M059J (cell line): Measurements from ENCODE around the gene CCL3. TPM values are rescaled to one million over a fixed set of nuclear protein-coding genes. Genes with fewer than 3 reads are reported as not detected.
"Not testable (repeated sequence)": the region's sequence is repeated elsewhere in the genome, so short reads cannot be mapped to it uniquely, and the experiment has no call there.

Experiments
- DNase-seq: peaks from one replicate; pipeline ENCODE4 v3.0.0-alpha.2; 2012; ENCODE audit warnings: low read depth
- total RNA-seq: library from RNA; depleted of rRNA; stranded (reverse); fragments of >200 nt; shearing (Covaris generic); gene quantifications from 2 replicates; pipeline ENCODE4 v1.2.3, GENCODE V29; 2014

The CCL3 gene
- total RNA-seq, 1 experiment from 2014 or later = not detected

DNA sequence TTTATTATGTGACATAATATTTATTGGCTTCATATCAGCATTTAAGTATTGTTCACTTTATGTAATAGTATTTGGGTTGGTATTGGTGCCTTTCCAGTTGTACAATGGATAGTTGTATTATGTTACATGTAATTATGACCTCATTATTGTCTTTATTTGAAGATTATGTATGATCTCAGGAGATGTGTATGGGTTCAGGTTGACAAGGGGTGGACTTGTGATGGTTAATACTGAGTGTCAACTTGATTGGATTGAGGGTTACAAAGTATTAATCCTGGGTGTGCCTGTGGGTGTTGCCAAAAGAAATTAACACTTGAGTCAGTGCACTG is 25.7 kb upstream of the CCL3 start:
- not testable (repeated sequence) for DNase-seq

DNA sequence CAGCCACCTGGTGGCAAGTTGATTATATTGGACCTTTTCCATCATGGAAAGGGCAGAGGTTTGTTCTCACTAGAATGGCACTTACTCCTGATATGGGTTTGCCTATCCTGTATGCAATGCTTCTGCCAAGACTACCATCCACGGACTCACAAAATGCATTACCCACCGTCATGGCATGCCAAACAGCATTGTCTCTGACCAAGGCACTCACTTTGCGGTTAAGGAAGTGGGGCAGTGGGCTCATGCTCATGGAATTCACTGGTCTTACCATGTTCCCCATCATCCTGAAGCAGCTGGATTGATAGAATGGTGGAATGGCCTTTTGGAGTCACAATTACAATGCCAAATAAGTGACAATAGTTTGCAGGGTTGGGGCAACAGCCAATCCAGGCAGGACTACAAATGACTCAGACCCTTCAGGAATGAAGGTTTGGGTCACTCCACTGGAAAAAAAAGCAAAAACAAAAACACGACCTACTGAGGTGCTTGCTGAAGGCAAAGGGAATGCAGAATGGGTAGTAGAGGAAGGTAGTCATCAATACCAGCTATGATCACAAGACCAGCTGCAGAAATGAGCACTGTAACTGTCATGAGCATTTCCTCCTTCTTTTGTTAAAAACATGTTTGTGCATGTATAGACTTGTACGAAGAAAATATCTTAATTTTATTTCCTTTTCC is 25.2 kb upstream of the CCL3 start:
- peak; percentile 83 for DNase-seq

- not testable (repeated sequence) for DNase-seq
Observed at GRCh38 chr17:36113131-36113530, 23.2 kb upstream of the CCL3 start.

DNA sequence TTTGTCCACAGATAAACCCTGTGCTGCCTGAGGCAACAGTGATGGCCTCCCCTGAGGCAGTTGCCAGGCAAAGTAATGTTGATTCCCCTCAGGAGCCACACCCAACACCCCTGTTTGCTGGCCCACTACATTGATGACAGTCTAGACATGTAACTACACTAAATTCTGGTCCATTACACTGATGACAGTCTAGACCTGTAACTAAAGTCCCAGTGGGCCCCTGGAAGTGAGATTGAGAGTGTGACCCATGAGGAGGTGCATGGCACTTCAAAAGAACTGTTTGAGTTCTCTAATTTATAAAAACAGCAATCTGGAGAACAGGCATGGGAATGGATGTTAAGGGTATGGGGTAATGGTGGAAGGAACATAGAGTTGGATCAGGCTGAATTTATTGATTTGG is 22.6 kb upstream of the CCL3 start:
- DNase-seq = no peak

GRCh38 chr17:36111068-36111490 is 21.1 kb upstream of the CCL3 start:
- no peak for DNase-seq

DNA sequence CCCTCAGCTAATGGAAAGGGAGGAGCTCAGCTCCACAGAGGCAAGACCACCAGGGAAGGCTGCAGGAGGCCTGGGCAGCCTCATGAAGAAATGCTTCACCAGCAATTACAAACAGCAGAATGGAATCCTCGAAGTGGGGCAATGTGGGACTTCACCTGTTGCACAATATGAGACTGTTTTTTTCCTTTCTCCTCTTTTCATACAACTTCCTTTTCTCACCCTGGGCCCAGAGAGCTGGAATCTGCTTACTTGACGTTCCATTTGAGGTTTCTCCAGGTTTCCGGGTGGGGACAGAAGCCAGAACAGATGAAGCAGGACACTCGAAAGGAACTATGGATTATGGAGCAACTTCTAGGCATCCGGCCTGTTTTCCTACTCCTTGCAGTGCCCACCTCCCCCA is 18.3 kb upstream of the CCL3 start:
- not testable (repeated sequence) for DNase-seq

DNA sequence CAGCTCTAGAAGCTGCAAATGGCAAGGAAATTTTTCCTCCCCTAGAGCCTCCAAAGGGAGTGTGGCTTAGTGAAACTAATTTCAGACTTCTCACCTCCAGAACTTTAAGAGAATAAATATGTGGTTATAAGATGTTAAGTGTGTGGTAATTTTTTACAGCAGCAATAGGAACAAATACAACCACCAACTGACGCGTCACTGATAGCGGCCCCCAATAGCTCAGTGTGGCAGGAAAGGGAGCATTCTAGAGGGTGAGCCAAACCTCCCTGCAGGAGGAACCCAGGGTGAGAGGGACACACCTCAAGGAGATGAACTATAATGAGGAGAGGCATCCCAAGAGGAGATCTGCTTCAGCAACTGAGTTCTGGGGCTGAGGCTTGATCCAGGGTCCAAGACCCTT is 17.7 kb upstream of the CCL3 start:
- DNase-seq = no peak

DNA sequence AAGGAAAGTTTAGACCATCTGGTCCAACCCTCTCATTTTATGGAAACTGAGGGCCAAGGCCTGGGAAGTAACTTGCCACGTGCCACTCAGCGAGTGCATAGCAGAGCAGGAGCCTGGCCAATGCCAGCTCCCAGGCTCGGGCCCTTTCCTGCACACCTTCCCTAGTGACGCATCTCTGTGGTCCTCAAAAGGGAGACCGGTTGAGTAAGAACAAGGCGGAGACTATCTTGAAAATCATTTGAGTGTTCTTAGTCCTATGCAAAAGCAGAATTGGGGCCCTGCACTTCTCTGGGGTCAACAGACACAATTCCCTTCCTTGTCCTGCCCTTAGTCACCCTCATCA is 16.5 kb upstream of the CCL3 start:
- DNase-seq = no peak

GRCh38 chr17:36105781-36106492 is 16.0 kb upstream of the CCL3 start:
- DNase-seq = no peak

DNA sequence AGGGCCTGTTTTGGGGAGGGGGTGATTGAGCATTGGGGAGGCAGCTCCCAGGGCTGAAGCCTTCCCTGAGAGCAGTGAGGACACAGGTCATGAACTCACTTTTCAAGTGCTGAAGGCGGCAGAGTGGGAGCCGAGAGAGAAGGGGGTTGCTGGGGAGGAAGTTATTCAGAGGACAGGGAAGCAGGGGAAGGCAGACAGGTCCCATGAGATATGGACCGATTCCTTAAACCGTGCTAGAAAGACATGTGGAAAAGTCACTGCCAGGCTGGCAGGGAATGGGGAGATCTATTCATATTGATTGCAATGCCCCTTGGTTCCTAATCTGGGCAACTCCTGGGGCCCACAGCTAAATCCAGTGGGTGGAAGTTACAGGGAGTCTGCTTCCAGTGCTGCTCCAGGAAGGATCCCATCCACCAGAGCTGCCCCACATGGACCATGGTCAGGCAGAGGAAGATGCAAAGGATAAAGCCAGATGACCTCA is 14.8 kb upstream of the CCL3 start:
- no peak for DNase-seq

DNA sequence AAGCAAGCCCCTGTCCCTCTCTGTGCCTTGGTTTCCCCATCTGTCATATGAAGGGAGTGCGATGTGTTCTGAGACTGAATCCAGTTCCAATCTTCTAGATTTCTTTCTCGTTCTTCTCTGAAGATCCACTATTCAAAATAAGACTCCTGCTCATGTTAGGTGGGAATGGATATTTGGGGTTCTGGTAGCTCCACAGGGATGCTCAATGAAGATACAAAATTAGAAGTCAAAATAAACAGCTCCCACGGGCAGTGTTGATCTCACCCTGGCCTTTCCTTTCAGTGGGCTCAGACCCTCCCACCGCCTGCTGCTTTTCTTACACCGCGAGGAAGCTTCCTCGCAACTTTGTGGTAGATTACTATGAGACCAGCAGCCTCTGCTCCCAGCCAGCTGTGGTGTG is 14.3 kb upstream of the CCL3 start:
- DNase-seq = not testable (repeated sequence)

DNA sequence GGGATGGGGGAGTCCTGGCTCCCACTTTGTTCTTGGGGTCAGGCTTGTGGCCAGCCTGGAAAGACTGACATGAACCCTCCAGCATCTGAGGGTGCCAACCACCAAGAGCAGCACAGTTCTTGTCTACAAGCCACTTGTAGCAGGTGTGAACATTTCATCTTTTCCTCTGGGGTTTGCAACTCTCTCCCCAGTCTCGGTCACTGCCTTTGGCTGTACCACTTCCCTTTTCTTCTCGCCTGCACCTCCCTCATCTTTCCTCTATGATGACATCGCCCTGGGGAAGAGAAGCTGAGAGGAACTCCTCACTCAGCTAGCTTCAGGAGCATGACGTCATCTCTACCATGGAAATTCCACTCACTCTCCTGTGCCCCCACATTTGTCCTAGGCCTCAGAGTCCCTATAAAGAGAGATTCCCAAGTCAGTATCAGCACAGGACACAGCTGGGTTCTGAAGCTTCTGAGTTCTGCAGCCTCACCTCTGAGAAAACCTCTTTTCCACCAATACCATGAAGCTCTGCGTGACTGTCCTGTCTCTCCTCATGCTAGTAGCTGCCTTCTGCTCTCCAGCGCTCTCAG is 13.5 kb upstream of the CCL3 start, which contains the start of gene CCL4:
Gene CCL4, plus strand, starts transcription at position 427 of the 575 bp plus-strand sequence. Its CDS starts 79 bp downstream, at position 506.
- not testable (repeated sequence) for DNase-seq

GRCh38 chr17:36099004-36099403 is 9.1 kb upstream of the CCL3 start:
- not testable (repeated sequence) for DNase-seq

GRCh38 chr17:36095992-36096391 is 6.0 kb upstream of the CCL3 start:
- peak; percentile 9 for DNase-seq

GRCh38 chr17:36094746-36095145 is 4.8 kb upstream of the CCL3 start:
- no peak for DNase-seq

DNA sequence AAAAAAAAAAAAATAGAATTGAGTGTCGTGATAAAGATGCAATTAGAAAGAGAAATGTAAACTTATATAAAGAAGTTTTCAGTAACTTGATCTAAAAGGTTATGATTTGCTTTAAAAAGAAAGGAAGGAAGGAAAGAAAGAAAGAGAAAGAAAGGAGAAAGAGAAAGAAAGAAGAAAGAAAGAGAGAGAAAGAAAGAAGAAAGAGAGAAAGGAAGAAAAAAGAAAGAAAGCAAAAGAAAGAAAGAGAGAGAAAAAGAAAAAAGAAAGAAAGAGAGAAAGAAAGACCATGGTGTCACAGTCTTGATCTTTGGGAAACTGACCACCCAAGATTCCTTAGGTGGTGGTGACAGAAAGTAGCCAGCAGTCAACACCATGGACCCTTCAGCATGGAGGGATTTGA is 4.3 kb upstream of the CCL3 start:
- no peak for DNase-seq

DNA sequence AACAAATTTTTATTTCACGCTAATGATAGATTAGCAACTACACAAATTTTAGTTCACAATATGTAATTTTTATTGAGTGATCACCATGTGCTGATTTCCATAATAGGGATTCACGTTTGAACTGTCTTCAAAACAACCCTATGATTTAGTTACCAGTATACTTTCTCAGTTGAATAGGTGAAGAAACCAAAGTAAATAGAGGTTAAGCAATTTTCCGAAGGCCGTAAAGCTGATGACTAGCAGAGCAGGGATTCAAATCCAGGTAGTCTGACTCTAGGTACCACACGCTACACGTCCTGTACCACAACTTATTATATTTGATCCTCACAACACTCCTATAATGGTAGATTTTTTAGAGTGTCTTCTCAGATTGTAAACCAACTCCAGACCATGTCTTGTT is 2.8 kb upstream of the CCL3 start:
- not testable (repeated sequence) for DNase-seq

DNA sequence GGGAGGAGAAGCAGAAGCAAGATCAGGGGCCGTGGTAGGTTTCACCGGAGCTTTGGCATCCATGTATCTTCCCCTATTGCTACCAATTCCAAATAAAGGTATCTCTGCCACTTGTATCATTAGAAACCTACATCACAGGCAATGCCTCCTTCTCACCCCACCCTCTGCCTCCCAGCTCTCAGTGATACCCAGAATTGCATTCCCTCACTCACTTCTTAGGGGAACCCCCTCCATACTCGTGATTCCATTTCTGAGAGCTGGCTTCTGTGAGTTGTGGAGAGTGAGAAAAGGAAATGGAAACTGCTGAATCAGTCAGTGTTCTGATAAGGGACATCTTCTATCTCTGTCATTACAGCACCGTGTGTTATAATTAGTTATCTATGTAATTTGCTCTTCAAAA is 2.3 kb upstream of the CCL3 start:
- no peak for DNase-seq

DNA sequence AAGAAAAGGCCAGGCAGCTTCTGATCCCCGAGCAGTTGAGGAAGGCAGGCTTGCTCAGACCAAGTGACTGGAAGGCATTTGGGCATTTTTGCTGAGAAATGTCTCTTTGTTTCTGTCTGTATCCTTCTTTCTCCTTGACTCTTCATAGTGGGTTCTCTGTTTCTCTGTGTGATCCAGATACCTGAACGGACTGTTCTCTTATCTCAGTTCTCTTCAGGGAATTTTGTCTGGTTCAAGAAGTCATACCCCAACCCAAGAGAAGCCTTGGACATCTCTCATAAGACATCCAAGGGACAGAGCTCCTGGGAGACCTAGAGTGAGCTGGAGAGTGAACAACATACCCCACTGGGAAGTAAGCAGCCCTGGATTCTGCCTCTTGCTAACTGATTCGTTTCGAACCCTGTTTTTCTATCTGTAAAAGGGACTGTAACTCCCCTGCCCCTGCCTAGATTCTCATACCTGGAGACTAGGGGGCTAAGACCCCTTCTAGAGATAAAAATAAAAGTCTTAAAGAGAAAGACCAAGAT is 541 bp downstream of the CCL3 start:
- DNase-seq = no peak

- DNase-seq = no peak
Observed at GRCh38 chr17:36088670-36089338, 1.1 kb downstream of the CCL3 start.

DNA sequence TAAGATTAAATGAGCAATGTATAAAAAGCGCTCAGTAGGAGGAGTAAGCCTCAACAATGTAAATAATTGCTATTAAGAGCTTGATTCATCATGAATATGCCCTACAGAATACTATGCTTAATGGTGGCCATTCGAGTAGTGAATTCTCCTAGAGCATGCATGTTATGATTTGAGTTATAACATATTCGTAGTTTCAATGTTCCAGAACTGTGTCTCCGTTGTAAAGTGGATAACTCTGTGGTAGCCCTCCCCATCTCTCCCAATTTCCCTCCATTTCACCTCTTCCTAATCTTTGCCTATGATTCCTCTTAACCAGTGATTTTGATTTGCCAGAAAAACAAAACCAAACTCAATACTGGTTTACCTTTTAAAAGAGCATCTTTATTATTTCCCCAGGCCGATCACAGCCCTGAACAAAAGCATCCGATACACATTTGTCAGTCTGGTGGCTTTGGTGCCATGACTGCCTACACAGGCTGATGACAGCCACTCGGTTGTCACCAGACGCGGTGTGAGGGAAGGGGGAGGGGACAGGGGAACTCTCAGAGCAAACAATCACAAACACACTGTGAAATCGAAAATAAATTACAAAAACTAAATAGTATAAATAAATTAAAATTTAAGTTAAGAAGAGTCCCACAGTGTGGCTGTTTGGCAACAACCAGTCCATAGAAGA is 1.9 kb downstream of the CCL3 start:
- not testable (repeated sequence) for DNase-seq

DNA sequence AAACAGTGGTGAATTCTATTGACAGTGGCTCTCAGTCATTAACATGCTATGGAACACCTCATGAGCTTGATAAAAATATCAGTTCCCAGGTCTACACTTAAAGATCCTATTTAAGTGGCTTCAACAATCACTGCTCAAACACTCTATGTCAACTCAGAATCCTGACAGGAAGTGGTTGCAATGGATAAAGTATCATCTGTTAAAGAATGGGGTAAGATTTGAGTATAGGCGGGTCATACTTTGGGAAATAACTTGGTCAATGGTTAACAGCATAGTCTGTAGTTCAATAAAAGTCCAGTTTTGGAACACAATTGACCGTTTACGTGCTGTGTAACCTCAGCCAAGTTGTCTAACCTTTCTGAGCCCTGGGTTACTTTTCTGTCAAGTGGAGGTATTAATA is 2.5 kb downstream of the CCL3 start:
- not testable (repeated sequence) for DNase-seq
